Ovary (tissue), 9 donors: ENCODE measurements around the gene PAIP2B. TPM values are rescaled to one million over a fixed set of nuclear protein-coding genes. Genes with fewer than 3 reads are reported as not detected.

Experiments used
- DNase-seq, 5 donors: peaks; one replicate each; pipeline ENCODE4 v3.0.0-alpha.2; 2019 to 2020
- H3K27ac ChIP-seq, 2 donors: fragments of 200-600 bp; one replicate each; pipeline versions ENCODE4 v1.5.1 to v1.8.0; 2019 to 2022
- H3K27me3 ChIP-seq: fragments of 200-600 bp; one replicate; pipeline ENCODE4 v1.8.0; 2022
- H3K36me3 ChIP-seq: fragments of 200-600 bp; sonication (generic); one replicate; pipeline ENCODE4 v1.5.1; 2019
- H3K4me1 ChIP-seq: one replicate; pipeline ENCODE4 v1.8.1; 2013; ENCODE audit warnings: mild to moderate bottlenecking, moderate library complexity; ENCODE audit not compliant: insufficient read depth
- H3K4me3 ChIP-seq: fragments of 200-600 bp; sonication (generic); one replicate; pipeline ENCODE4 v1.5.1; 2017
- H3K9me3 ChIP-seq, 2 donors: fragments of 200-600 bp in 1 of 2; sonication (generic) in 1 of 2; one replicate each; pipeline versions ENCODE4 v1.5.1 to v1.8.1; 2013 to 2019; ENCODE audit warnings: mild to moderate bottlenecking in 1 of 2, moderate library complexity in 1 of 2
- CTCF ChIP-seq, 3 donors: fragments of 450-650 bp in 2 of 3; fragments of 200-600 bp in 1 of 3; IDR thresholded peaks; one replicate each; pipeline versions ENCODE4 v1.5.1 to v1.8.0; 2016 to 2022; ENCODE audit warnings: antibody characterized with exemption in 3 of 3, mild to moderate bottlenecking in 1 of 3
- EP300 ChIP-seq: sonication (generic); formaldehyde crosslinking; IDR thresholded peaks from one replicate; pipeline ENCODE4 v1.6.1; 2017; ENCODE audit warnings: antibody characterized with exemption
- POLR2A ChIP-seq: fragments of 450-650 bp; IDR thresholded peaks from one replicate; pipeline ENCODE4 v1.6.1; 2017; ENCODE audit warnings: antibody characterized with exemption, mild to moderate bottlenecking, moderate library complexity
- WGBS, 3 donors: extraction: QIAGEN DNeasy Blood & Tissue Kit in 1 of 3; methylation state at CpG; one replicate each; pipeline versions ENCODE4 v1.1.5 to v1.1.7; 2013 to 2017; 5-methylcytosine and 5-hydroxymethylcytosine counted together
- intact Hi-C, 4 donors: fragments of 100-400 bp; cut with DNase I; formaldehyde crosslinking; loops; one replicate each; pipeline versions ENCODE4 v1.11.0 to v1.15.1; 2022 to 2023
- polyA plus RNA-seq, 2 donors: library from polyadenylated mRNA; stranded (reverse); fragments of 200-250 nt in 1 of 2; fragments of 350-450 nt in 1 of 2; fragmentation: Illumina TruSeq in 1 of 2; extraction: RNeasy Lipid Tissue Mini Kit (QIAGEN cat#74804) in 1 of 2; gene quantifications; one replicate each; pipeline ENCODE4 v1.2.3, GENCODE V29; 2013 to 2014
- total RNA-seq, 7 donors: library from RNA; depleted of rRNA in 2 of 7; stranded (reverse); fragments of >200 nt in 2 of 7; fragmentation: NEBNext Ultra II Directional in 3 of 7; extraction: Animal tissue kit (Norgen Biotek cat#: 25700) in 3 of 7; gene quantifications; one replicate each; pipeline versions ENCODE4 v1.1.0 to v1.2.4, GENCODE V29; 2016 to 2023
- donor health status: DM: no; HTN: no; CAD: no; lungs with moderate emphysema.
- donor health status: DM: no; HTN: no; CAD: no.
- donor health status: Bipolar disorder and iron deficiency.
- donor health status: DM: yes; HTN: yes; CAD: no.
- donor health status: DM: no; HTN: no; CAD: no.
- donor health status: DM: yes; HTN: yes; CAD: no.

Gene PAIP2B
- total and polyA plus RNA-seq, 9 donors: 8.9 to 20.7 (median 13.6) TPM

- no peak for TF ChIP-seq EP300
- 65 to 71% (median 67%) methylated on average over 11 of the region's 11 CpGs for WGBS, 3 donors
Observed at GRCh38 chr2:71153585-71154224, 73.2 kb downstream of the PAIP2B start.

GRCh38 chr2:71151620-71152019, 75.3 kb downstream of the PAIP2B start:
- no peak overlapping the region for H3K27ac ChIP-seq
- TF ChIP-seq CTCF (IDR thresholded peaks at IDR 0.05): no peak
- TF ChIP-seq EP300: no peak
- TF ChIP-seq POLR2A: no peak
- DNase-seq: no peak
- no peak overlapping the region for H3K4me3 ChIP-seq
- intact Hi-C loops: no loop called here
- no peaks in the 10 kb centered on the region for H3K9me3 ChIP-seq
- no peaks in the 10 kb centered on the region for H3K27me3 ChIP-seq
- no peaks in the 10 kb centered on the region for H3K4me1 ChIP-seq
- H3K36me3 ChIP-seq: no peaks in the 10 kb centered on the region
- WGBS, 3 donors: 100% methylated on average over 1 of the region's 1 CpG

More at GRCh38 chr2:71153585-71154224, 73.2 kb downstream of the PAIP2B start:
- H3K4me1 ChIP-seq: no peaks in the 10 kb centered on the region
- H3K27ac ChIP-seq: no peak overlapping the region
- intact Hi-C loops: no loop called here
- DNase-seq: no peak
- H3K27me3 ChIP-seq: no peaks in the 10 kb centered on the region
- no peaks in the 10 kb centered on the region for H3K36me3 ChIP-seq
- H3K4me3 ChIP-seq: no peak overlapping the region
- H3K9me3 ChIP-seq: no peaks in the 10 kb centered on the region

- intact Hi-C loops: no loop called here
- DNase-seq: peak in 4 of 5 donors; percentile 45 to 80 (median 53)
- H3K9me3 ChIP-seq: no peaks in the 10 kb centered on the region
- H3K27me3 ChIP-seq: no peaks in the 10 kb centered on the region
- no peaks in the 10 kb centered on the region for H3K4me1 ChIP-seq
- H3K27ac ChIP-seq: no peak overlapping the region
- no peak overlapping the region for H3K4me3 ChIP-seq
- no peaks in the 10 kb centered on the region for H3K36me3 ChIP-seq
- WGBS, 3 donors: 20 to 36% (median 22%) methylated on average over 3 of the region's 3 CpGs
- no peak for TF ChIP-seq EP300
- no peak for TF ChIP-seq CTCF (IDR thresholded peaks at IDR 0.05)
- no peak for TF ChIP-seq POLR2A
Observed at GRCh38 chr2:71150082-71150816, 76.7 kb downstream of the PAIP2B start.

- 64 to 92% (median 76%) methylated on average over 2 of the region's 2 CpGs for WGBS, 3 donors
- no peak for TF ChIP-seq CTCF (IDR thresholded peaks at IDR 0.05)
- no peak for TF ChIP-seq EP300
- TF ChIP-seq POLR2A: no peak
- no peak for DNase-seq
- no peak overlapping the region for H3K27ac ChIP-seq
- H3K4me3 ChIP-seq: no peak overlapping the region
- H3K27me3 ChIP-seq: no peaks in the 10 kb centered on the region
- H3K36me3 ChIP-seq: no peaks in the 10 kb centered on the region
- no peaks in the 10 kb centered on the region for H3K4me1 ChIP-seq
- H3K9me3 ChIP-seq: no peaks in the 10 kb centered on the region
- intact Hi-C loops: no loop called here
Observed at GRCh38 chr2:71148506-71149063, 78.3 kb downstream of the PAIP2B start.

DNA sequence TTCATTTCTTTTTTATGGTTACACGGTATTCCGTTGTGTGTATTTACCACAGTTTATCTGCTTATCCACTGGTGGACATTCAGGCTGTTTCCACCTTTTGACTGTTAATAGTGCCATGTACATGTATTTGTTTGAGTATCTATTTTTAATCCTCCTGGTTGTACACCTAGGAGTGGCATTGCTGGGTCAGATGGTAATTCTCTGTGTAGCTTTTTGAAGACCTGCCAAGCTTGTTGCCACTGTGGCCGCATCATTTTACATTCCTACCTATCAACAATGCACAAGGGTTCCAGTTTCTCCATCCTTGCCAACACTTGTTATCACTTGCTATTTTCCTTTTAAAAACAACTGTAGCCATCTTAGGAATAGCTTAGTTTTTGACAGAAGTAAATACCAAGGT, 83.1 kb downstream of the PAIP2B start:
- TF ChIP-seq CTCF (IDR thresholded peaks at IDR 0.05) (no peak), EP300 (no peak), POLR2A (no peak)
- no peaks in the 10 kb centered on the region for H3K9me3 ChIP-seq
- H3K36me3 ChIP-seq: no peaks in the 10 kb centered on the region
- WGBS, 3 donors: 83 to 85% (median 84%) methylated on average over 3 of the region's 3 CpGs
- no peaks in the 10 kb centered on the region for H3K27me3 ChIP-seq
- intact Hi-C loops: no loop called here
- no peaks in the 10 kb centered on the region for H3K4me1 ChIP-seq
- H3K27ac ChIP-seq: no peak overlapping the region
- H3K4me3 ChIP-seq: no peak overlapping the region
- DNase-seq: no peak
